Ishikawa (cell line): ENCODE results near the gene DOK7.

ENCODE experiments used
- CEBPB ChIP-seq: IDR thresholded peaks from 2 replicates; pipeline ENCODE4 v1.6.1; 2012
- CREB1 ChIP-seq: IDR thresholded peaks from 2 replicates; pipeline ENCODE4 v1.6.1; 2012; ENCODE audit warnings: low read depth
- EGR1 ChIP-seq: IDR thresholded peaks from 2 replicates; pipeline ENCODE4 v1.6.1; 2012
- EP300 ChIP-seq: IDR thresholded peaks from 2 replicates; pipeline ENCODE4 v1.6.1; 2012; ENCODE audit warnings: borderline replicate concordance
- FOXM1 ChIP-seq: IDR thresholded peaks from 2 replicates; pipeline ENCODE4 v1.6.1; 2012; ENCODE audit warnings: low read depth, borderline replicate concordance
- MAX ChIP-seq: IDR thresholded peaks from 2 replicates; pipeline ENCODE4 v1.6.1; 2012
- NFIC ChIP-seq: IDR thresholded peaks from 2 replicates; pipeline ENCODE4 v1.6.1; 2012
- RAD21 ChIP-seq: IDR thresholded peaks from 2 replicates; pipeline ENCODE4 v1.6.1; 2012; ENCODE audit warnings: low read depth
- TAF1 ChIP-seq: IDR thresholded peaks from 2 replicates; pipeline ENCODE4 v1.6.1; 2012; ENCODE audit warnings: low read depth, mild to moderate bottlenecking
- TCF12 ChIP-seq: IDR thresholded peaks from 2 replicates; pipeline ENCODE4 v1.6.1; 2012; ENCODE audit warnings: low read depth
- TEAD4 ChIP-seq: IDR thresholded peaks from 2 replicates; pipeline ENCODE4 v1.6.1; 2012
- YY1 ChIP-seq: IDR thresholded peaks from 2 replicates; pipeline ENCODE4 v1.6.1; 2012; ENCODE audit warnings: low read depth
- ZBTB7A ChIP-seq: IDR thresholded peaks from 2 replicates; pipeline ENCODE4 v1.6.1; 2012; ENCODE audit warnings: low read depth
- TF ChIP-seq, protein P1 (sequence below): IDR thresholded peaks from 2 replicates; pipeline ENCODE4 v1.6.1; 2012; ENCODE audit warnings: low read depth, mild to moderate bottlenecking
- TF ChIP-seq, protein P2 (sequence below): IDR thresholded peaks from 2 replicates; pipeline ENCODE4 v1.6.1; 2012

Gene DOK7

GRCh38 chr4:3505231-3505630 is 42.1 kb downstream of the DOK7 start:
- TF ChIP-seq CEBPB, result no peak
- no peak for TF ChIP-seq RAD21
- no peak for TF ChIP-seq ZBTB7A
- no peak for TF ChIP-seq EP300
- TF ChIP-seq TAF1, result no peak
- TF ChIP-seq YY1, result no peak
- TF ChIP-seq, protein P1, sequence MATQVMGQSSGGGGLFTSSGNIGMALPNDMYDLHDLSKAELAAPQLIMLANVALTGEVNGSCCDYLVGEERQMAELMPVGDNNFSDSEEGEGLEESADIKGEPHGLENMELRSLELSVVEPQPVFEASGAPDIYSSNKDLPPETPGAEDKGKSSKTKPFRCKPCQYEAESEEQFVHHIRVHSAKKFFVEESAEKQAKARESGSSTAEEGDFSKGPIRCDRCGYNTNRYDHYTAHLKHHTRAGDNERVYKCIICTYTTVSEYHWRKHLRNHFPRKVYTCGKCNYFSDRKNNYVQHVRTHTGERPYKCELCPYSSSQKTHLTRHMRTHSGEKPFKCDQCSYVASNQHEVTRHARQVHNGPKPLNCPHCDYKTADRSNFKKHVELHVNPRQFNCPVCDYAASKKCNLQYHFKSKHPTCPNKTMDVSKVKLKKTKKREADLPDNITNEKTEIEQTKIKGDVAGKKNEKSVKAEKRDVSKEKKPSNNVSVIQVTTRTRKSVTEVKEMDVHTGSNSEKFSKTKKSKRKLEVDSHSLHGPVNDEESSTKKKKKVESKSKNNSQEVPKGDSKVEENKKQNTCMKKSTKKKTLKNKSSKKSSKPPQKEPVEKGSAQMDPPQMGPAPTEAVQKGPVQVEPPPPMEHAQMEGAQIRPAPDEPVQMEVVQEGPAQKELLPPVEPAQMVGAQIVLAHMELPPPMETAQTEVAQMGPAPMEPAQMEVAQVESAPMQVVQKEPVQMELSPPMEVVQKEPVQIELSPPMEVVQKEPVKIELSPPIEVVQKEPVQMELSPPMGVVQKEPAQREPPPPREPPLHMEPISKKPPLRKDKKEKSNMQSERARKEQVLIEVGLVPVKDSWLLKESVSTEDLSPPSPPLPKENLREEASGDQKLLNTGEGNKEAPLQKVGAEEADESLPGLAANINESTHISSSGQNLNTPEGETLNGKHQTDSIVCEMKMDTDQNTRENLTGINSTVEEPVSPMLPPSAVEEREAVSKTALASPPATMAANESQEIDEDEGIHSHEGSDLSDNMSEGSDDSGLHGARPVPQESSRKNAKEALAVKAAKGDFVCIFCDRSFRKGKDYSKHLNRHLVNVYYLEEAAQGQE, result no peak
- no peak for TF ChIP-seq CREB1
- TF ChIP-seq MAX, result no peak
- no peak for TF ChIP-seq EGR1
- TF ChIP-seq NFIC, result no peak
- TF ChIP-seq TEAD4, result no peak
- no peak for TF ChIP-seq TCF12
- TF ChIP-seq, protein P2, sequence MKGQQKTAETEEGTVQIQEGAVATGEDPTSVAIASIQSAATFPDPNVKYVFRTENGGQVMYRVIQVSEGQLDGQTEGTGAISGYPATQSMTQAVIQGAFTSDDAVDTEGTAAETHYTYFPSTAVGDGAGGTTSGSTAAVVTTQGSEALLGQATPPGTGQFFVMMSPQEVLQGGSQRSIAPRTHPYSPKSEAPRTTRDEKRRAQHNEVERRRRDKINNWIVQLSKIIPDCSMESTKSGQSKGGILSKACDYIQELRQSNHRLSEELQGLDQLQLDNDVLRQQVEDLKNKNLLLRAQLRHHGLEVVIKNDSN, result no peak
- TF ChIP-seq FOXM1, result no peak

- TF ChIP-seq TCF12, result no peak
- TF ChIP-seq CREB1, result no peak
- TF ChIP-seq TEAD4, result no peak
- TF ChIP-seq EP300, result no peak
- no peak for TF ChIP-seq CEBPB
- TF ChIP-seq, protein P2, result no peak
- TF ChIP-seq YY1, result no peak
- TF ChIP-seq, protein P1, result no peak
- no peak for TF ChIP-seq ZBTB7A
- no peak for TF ChIP-seq EGR1
- TF ChIP-seq TAF1, result no peak
- TF ChIP-seq NFIC, result no peak
- no peak for TF ChIP-seq MAX
- no peak for TF ChIP-seq FOXM1
Measured at GRCh38 chr4:3508542-3508941, 45.4 kb downstream of the DOK7 start.

- TF ChIP-seq FOXM1, result no peak
- TF ChIP-seq, protein P1, result no peak
- TF ChIP-seq MAX, result no peak
- no peak for TF ChIP-seq NFIC
- no peak for TF ChIP-seq TEAD4
- no peak for TF ChIP-seq ZBTB7A
- TF ChIP-seq EP300, result no peak
- no peak for TF ChIP-seq CREB1
- no peak for TF ChIP-seq YY1
- no peak for TF ChIP-seq CEBPB
- TF ChIP-seq, protein P2, result no peak
- no peak for TF ChIP-seq RAD21
Measured at GRCh38 chr4:3510481-3510880, 47.4 kb downstream of the DOK7 start.

DNA sequence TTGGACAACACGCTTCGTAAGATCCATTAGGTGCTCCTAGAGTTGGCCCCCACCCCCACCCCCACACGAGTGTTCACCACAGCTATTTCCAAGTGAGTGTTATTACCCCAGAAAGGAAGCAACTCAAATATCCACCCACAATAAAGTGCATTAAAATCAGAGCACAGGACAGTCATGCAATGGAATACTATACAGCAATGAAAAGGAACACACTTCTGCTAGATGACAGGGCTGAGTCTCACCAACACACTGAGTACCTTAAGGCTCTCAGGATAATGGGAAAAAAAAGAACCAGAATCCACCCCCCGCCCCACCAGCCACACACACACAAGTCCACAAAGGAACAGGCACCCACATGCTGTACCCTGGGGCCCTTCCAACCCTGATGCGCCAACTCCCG is 48.1 kb downstream of the DOK7 start:
- TF ChIP-seq MAX (no peak), FOXM1 (no peak)
- TF ChIP-seq, protein P1, result no peak
